RWPE1 (cell line): ENCODE measurements around the gene ADTRP.

Experiments used
- CTCF ChIA-PET: fragments of 350-600 bp; sonication (Branson Sonifier 250); formaldehyde crosslinking; extraction: SDS; loops from one replicate; lab custom pipeline; 2021; lab: Yijun Ruan, JAX
- POLR2A ChIA-PET: fragments of 400-600 bp; formaldehyde crosslinking; extraction: SDS; loops from one replicate; lab custom pipeline; 2020; ENCODE audit warnings: antibody characterized with exemption; ENCODE audit not compliant: low non-redundant PET; lab: Yijun Ruan, JAX
- DNase-seq: peaks from one replicate; pipeline ENCODE4 v3.0.0; 2012; ENCODE audit warnings: low spot score
- H3K27ac ChIP-seq: fragments of 450-650 bp; 2 replicates; pipeline ENCODE4 v1.5.1; 2017
- CTCF ChIP-seq: fragments of 450-650 bp; conservative IDR thresholded peaks from 2 replicates; pipeline ENCODE4 v1.5.1; 2017; ENCODE audit warnings: low read depth, mild to moderate bottlenecking

The ADTRP gene

GRCh38 chr6:11766043-11766442 is 12.6 kb downstream of the ADTRP start:
- ChIA-PET CTCF (no interaction called here), POLR2A (no interaction called here)
- H3K27ac ChIP-seq, result no peak overlapping the region
- DNase-seq, result no peak
- TF ChIP-seq CTCF, result no peak

GRCh38 chr6:11764250-11764604 is 14.4 kb downstream of the ADTRP start:
- no peak overlapping the region for H3K27ac ChIP-seq
- no peak for DNase-seq
- no peak for TF ChIP-seq CTCF
- ChIA-PET CTCF (no interaction called here), POLR2A (no interaction called here)

- no peak overlapping the region for H3K27ac ChIP-seq
- no peak for DNase-seq
- POLR2A ChIA-PET, result no interaction called here
These were observed 14.9 kb downstream of the ADTRP start for GRCh38 chr6:11763460-11764249.

GRCh38 chr6:11762794-11763459 is 15.7 kb downstream of the ADTRP start:
- no peak for DNase-seq
- CTCF ChIA-PET, result interaction anchor here (0.6 kb wide), 1 partner anchor 82 kb away, joined by 3 read pairs; no protein-coding TSS in a partner anchor
- no peak overlapping the region for H3K27ac ChIP-seq
- TF ChIP-seq CTCF, result no peak
- POLR2A ChIA-PET, result no interaction called here

More at GRCh38 chr6:11763460-11764249, 14.9 kb downstream of the ADTRP start:
- CTCF ChIA-PET, result no interaction called here
- TF ChIP-seq CTCF, result no peak

- ChIA-PET CTCF (interaction anchor here (0.6 kb wide), 1 partner anchor 83 kb away, joined by 3 read pairs; no protein-coding TSS in a partner anchor), POLR2A (no interaction called here)
- no peak overlapping the region for H3K27ac ChIP-seq
- DNase-seq, result no peak
- TF ChIP-seq CTCF, result no peak
These were observed 16.6 kb downstream of the ADTRP start for GRCh38 chr6:11761744-11762620.

GRCh38 chr6:11760015-11760473 is 18.6 kb downstream of the ADTRP start:
- ChIA-PET POLR2A (no interaction called here), CTCF (no interaction called here)
- no peak overlapping the region for H3K27ac ChIP-seq
- DNase-seq, result no peak
- no peak for TF ChIP-seq CTCF
